Esophagus squamous epithelium (tissue), 4 donors: ENCODE measurements around the gene OGFOD2.

ENCODE experiments used
- CTCF ChIP-seq, 6 experiments: fragments of 450-650 bp in 4 of 6; fragments of 200-600 bp in 2 of 6; sonication (generic) in 2 of 6; IDR thresholded peaks; one replicate each; pipeline ENCODE4 v1.5.1; 2016 to 2019; ENCODE audit warnings: antibody characterized with exemption in 6 of 6, mild to moderate bottlenecking in 4 of 6, moderate library complexity in 4 of 6
- POLR2A ChIP-seq, 4 donors: fragments of 450-650 bp; IDR thresholded peaks; one replicate each; pipeline ENCODE4 v1.6.1; 2017; ENCODE audit warnings: antibody characterized with exemption in 4 of 4, mild to moderate bottlenecking in 4 of 4, moderate library complexity in 3 of 4

GRCh38 chr12:122949816-122950675 lies 25.0 kb upstream of the OGFOD2 start:
- TF ChIP-seq CTCF (IDR thresholded peaks at IDR 0.05) (no peak), POLR2A (IDR thresholded peaks at IDR 0.05) (no peak)
